ENCODE data around the gene ART4.

The ART4 gene

GRCh38 chr12:14850929-14851663 lies 7.8 kb upstream of the ART4 start:
- no peak for DNase-seq

- no peak for DNase-seq
These were observed 6.3 kb upstream of the ART4 start for GRCh38 chr12:14849661-14850060.

- DNase-seq, result no peak
These were observed 3.7 kb upstream of the ART4 start for GRCh38 chr12:14846876-14847580.

GRCh38 chr12:14846042-14846587 lies 2.8 kb upstream of the ART4 start:
- DNase-seq, result no peak

GRCh38 chr12:14845350-14845750 lies 2.0 kb upstream of the ART4 start:
- DNase-seq, result peak; percentile 16 to 43

GRCh38 chr12:14844401-14844800 lies 1.1 kb upstream of the ART4 start:
- DNase-seq, result no peak

- no peak for DNase-seq
These were observed 1.0 kb downstream of the ART4 start for GRCh38 chr12:14842315-14842714.

GRCh38 chr12:14841761-14842160 lies 1.6 kb downstream of the ART4 start:
- no peak for DNase-seq

- no peak for DNase-seq
These were observed 2.7 kb downstream of the ART4 start for GRCh38 chr12:14840616-14841015.

GRCh38 chr12:14839262-14839661 lies 4.1 kb downstream of the ART4 start:
- DNase-seq, result no peak

- DNase-seq, result no peak
These were observed 6.8 kb downstream of the ART4 start for GRCh38 chr12:14836336-14837210.

GRCh38 chr12:14834509-14834908 lies 8.8 kb downstream of the ART4 start:
- DNase-seq, result no peak

GRCh38 chr12:14833952-14834351 lies 9.4 kb downstream of the ART4 start:
- no peak for DNase-seq

- DNase-seq, result no peak
These were observed 10.0 kb downstream of the ART4 start for GRCh38 chr12:14833336-14833735.

GRCh38 chr12:14828892-14829291 lies 14.4 kb downstream of the ART4 start:
- DNase-seq, result no peak

- no peak for DNase-seq
These were observed 16.3 kb downstream of the ART4 start for GRCh38 chr12:14827043-14827442.

GRCh38 chr12:14826491-14826890 lies 16.8 kb downstream of the ART4 start:
- no peak for DNase-seq

GRCh38 chr12:14825256-14825655 lies 18.1 kb downstream of the ART4 start:
- DNase-seq, result no peak

- no peak for DNase-seq
These were observed 19.2 kb downstream of the ART4 start for GRCh38 chr12:14824012-14824634.

GRCh38 chr12:14814014-14814413 lies 29.3 kb downstream of the ART4 start, which contains the start of gene SMCO3:
Gene SMCO3 (minus strand): TSS chr12:14814182. CDS start chr12:14806680, 7,502 bp downstream.
- DNase-seq, result no peak

- no peak for DNase-seq
These were observed 31.8 kb downstream of the ART4 start for GRCh38 chr12:14811486-14811885.

GRCh38 chr12:14810953-14811483 lies 32.3 kb downstream of the ART4 start:
- DNase-seq, result no peak

Measured in stimulated activated CD4-positive, alpha-beta T cell treated with anti-CD3 and anti-CD28 coated beads, Interleukin-2, amount 100 ng/mL, for 24 hours (primary cell).